Activated CD4-positive, alpha-beta T cell treated with anti-CD3 and anti-CD28 coated beads for 4 hours (primary cell): ENCODE results near the gene PHF21A.

Experiments used
- DNase-seq, 2 donors: peaks; one replicate each; pipeline ENCODE4 v3.0.0-alpha.2; 2020

PHF21A gene

DNA sequence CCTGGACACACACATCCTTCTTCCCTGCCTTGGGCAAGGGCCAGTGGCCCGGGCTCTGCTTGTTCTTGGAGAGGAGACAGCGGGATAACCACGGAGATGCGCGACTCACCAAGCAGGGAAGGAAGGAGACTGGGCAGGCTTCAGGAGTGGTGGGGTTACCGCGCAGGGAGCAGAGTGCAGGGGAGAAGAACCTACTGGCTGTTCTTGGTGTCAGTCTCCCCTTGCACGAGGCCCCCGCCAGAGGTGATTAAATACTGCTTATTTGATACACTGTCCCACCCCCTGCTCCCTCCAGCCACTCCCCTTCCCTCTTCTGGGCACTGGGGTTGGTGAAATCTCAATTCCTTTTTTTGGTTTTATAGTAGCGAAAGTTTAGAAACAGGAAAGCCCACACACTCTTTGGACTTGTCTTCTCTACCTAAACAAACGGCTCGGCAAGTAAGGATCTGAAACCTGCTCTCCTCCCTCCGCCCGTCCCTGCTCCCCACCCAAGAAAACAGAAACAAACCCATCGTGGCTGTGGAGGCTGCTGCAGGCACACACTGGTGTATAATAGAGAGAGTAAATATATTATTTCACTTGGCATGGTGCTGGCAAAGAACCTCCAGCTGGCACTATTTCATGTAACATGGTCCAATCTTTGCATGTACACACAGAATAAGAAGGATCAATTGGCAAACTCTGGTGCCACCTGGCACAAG, 188.0 kb downstream of the PHF21A start:
- no peak for DNase-seq

DNA sequence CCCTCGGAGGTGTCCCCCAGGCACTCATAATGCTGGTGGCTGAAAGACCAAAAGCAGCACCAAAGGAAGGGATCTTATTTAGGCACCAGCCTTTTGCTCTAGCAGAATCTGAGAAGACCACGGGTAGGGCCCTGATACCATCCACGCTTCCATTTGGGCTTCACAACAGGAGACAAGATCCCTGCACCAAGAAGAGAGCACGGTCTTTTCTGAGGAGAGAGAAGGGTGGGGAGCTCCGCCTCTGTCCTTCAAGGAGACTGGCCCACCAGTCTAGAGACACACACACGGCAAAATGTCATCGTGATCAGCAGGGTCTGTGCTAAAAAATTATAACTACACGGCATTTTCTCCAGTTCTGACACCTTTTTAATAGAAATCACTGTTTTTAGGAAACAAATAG, 189.0 kb downstream of the PHF21A start:
- DNase-seq: no peak

DNA sequence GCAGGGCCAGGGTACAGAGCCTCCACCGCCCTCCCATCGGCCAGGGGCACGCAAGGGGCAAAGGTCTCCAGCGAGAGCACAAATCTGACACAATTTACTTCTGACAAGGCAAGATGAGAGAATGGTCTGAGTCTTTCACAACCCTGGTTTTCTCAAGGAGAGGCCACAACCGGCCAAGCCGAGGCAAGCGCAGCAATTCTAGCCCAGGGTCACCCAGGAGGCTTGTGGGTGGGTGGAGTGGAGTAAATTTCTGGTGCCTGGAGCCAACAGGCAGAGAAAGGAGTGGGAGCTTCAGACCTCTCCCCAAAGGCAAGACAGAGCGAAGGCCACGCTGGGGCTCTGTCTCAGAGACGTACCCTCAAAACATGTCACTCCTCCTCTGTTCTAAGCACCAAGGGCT, 189.5 kb downstream of the PHF21A start:
- no peak for DNase-seq

DNA sequence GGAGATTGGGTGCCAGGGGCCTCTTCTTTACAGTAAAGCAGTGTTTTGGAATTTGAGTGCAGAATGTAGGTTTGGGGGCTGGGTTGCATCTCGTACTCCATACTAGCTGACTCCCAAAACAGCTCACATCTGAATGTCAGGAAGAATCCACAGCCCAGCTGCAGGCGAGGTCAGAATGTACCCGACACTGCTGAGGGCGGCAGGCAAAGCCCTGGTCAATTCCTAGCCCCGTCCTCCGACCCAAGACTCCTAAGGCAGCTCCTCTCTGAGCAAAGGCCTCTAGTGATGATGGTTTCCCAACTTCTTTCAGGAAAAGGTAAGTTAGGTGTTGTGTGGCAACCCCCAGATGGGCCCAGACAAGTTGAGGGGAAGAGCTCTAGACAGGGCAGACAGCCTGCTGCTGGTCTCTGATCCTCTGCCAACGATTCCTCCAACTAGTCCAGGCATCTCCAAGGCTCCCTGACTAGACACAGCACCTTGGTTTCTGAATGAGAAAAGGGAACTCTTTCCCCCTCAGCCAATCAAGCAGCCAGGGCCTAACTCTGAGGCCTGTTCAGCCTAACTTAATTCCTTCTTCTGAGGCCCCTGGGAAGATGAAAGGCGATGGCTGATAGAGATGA, 190.2 kb downstream of the PHF21A start:
- DNase-seq: no peak

DNA sequence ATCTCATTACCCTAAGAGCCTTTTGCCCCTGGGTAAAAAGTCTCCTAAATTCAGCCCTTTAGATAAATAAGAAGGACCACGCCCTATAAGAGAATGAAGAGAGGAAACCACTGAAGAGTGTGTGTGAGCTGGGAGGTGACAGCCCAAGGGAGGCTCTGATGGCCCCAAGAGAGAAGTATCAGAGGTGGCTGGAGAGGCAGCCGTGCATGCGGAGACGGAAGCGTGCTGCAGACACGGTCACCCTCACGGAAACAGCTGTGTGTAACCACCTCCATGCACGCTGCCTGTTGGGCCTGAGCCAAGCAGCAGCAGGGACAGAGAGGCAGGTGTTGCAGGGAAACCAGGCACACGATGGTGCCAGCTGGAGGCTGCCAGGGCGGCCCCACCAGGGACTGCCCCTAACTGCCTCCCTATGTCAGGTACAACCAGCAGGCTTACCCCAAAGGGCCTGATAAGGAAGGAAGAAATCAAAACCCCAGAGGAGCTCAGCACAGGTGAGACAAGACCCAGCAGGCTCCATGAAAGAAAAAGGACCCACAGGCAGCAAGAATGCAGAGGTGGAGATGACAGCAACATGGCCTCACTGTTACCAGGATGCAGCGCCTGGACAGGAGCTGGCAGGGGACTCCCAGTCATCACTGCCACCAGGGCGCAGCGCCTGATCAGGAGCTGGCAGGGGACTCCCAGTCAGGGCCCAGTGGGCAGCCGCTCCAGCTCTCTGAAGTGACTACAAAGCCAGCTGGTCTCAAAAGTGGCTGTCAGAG, 191.0 kb downstream of the PHF21A start:
- DNase-seq: no peak

DNA sequence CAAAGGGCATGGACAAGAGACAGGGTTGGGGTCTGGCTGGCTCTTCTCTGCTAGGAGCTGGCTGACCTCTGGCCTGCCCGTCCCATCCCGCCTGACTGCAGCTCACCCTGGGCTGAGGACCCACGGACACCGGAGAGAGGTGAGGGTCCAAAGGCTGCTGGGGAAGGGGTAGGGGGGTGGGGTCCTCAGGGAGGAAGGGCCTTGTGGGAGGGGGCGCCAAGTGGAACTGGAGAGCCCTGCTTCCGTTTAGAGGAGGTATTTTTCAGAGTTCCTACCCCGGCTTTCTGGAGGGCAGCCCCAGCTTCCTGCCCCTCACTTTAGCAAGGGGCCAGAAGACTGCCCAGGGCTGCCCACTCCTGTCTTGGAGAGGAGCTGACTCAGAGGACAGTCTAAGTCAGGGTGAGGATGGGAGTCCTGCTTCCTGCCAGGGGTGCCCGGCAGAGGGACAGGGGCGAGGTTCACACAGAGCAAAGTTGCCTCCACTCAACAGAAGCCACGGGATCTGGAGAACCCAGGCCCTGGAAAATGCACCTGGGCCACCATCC, 191.7 kb downstream of the PHF21A start:
- no peak for DNase-seq

DNA sequence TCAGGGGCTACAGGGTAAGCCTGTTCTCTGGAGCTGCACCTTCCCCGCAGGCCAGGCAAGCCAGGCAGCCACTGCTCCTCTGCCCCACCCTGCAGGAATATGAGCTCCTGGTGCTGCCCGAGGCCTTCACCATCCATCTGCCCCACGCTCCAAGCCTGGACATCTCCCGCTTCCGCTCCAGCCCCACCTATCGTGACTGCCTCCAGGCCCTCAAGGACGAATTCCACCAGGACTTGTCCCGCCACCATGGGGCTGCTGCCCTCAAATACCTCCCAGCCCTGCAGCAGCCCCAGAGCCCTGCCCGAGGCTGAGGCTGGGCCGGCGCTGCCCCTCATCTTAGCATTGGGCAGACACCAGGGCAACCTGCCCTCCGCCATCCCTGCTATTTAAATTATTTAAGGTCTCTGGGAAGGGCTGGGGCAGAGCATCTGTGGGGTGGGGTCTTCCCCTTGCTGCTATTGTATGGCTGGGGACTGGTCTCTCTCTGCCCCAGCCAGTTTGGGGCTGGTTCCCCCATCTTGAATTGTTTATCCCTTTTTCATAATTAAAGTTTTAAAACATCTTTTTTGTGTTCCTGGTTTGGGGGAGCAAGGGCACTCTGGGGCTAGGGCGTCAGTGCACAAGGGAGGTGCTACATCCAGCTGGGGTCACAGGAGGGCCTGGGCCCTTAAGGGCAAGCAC, 192.6 kb downstream of the PHF21A start:
- DNase-seq: no peak

DNA sequence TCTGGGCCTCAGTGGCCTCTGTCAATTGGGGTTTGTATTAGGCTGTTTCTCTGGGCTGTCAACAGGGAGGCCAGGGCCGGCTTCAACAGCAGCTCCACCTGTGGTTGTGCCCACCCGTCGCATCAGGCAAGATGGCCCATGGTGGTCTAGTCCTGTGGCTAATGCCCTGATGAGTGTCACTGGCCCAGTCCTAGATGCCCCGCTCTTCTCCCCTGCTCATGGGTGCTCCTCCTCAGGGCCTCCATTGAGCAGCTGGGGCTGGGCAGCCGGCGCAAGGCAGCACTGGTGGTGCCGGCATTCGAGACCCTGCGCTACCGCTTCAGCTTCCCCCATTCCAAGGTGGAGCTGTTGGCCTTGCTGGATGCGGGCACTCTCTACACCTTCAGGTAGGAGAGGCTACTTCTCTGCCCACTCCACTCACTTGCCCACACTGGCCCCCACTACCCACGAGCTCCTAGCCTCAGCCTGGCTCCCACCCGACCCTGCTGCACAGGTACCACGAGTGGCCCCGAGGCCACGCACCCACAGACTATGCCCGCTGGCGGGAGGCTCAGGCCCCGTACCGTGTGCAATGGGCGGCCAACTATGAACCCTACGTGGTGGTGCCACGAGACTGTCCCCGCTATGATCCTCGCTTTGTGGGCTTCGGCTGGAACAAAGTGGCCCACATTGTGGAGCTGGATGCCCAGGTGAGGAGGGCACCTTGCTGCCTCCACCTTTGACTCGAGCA, 193.4 kb downstream of the PHF21A start:
- no peak for DNase-seq

DNA sequence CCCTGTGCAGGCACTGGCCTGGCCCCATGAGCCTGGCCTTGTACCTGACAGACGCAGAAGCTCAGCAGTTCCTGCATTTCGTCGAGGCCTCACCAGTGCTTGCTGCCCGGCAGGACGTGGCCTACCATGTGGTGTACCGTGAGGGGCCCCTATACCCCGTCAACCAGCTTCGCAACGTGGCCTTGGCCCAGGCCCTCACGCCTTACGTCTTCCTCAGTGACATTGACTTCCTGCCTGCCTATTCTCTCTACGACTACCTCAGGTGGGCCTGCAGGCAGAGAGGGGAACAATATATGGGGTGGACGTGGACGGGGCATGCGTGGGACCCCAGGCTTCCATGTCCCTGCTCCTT, 193.9 kb downstream of the PHF21A start:
- DNase-seq: no peak

DNA sequence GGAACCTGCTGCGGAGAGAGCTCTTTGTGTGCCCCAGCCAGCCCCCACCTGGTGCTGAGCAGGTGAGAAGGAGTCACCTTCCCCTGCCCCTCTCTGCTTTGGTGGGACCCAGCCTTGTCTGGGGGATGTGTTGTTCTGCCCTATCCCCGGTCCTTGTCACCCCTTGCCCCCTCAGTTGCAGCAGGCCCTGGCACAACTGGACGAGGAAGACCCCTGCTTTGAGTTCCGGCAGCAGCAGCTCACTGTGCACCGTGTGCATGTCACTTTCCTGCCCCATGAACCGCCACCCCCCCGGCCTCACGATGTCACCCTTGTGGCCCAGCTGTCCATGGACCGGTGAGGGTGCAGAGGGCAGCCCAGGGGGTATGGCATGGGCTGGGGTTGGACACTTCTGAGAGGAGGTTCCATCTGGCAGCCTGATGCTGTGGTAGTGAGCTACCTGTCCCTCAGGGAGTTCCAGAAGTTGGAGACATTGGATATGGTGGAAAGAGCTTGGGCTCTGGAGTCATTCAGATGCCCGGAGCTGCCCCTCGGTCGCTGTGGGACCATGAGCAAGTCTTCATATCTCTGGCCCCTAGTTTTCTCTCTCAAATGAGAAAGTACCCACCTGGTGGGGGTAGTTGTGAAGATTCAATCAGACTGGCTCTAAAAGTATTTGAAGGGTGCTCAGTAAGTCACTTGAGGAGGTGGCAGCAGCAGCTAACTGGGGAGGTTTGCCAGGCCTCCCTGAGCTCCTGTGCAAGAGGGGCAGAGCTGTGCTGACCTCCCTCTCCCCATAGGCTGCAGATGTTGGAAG, 194.5 kb downstream of the PHF21A start:
- no peak for DNase-seq

DNA sequence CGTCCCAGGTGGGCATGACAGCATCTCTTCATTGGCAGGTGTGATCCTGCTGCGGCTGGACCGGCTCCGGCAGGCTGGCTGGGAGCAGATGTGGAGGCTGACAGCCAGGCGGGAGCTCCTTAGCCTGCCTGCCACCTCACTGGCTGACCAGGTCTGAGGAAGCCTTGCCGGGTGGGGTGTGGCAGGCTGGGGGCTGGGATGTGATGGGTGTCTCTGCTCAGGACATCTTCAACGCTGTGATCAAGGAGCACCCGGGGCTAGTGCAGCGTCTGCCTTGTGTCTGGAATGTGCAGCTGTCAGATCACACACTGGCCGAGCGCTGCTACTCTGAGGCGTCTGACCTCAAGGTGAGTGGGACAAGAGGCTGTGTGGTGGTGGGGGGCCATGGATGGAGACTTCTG, 195.3 kb downstream of the PHF21A start:
- DNase-seq: no peak

DNA sequence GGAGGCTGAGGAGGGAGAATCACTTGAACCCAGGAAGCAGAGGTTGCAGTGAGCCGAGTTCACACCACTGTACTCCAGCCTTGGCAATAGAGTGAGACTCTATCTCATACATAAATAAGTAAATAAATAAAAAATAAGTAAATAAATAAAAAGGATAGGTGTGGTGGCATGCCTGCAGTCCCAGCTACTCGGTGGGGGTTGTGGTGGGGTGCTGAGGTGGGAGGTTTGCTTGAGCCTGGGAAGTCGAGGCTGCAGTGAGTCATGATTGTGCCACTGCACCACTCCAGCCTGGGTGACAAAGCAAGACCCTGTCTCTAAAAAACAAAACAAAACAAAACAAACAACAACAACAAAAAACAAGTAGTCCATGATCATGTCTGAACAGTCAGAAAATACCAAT, 195.7 kb downstream of the PHF21A start:
- DNase-seq: no peak

DNA sequence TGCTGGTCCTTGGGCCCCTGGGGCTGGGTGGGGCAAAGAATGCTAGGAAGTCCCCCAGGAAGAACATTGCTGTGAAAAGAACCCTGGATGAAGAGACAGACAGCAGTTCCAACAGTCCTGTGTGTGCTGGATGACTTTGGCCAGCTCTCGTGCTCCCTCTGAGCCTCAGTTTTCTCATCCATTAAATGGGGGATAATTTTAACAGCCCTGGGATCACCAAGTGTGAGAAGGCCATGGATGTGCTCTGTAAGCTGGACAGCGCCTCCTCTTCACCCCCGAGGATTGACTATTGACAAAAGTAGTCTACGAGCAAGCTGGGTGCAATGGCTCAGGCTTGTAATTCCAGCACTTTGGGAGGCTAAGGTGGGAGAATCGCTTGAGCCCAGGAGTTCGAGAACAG, 196.3 kb downstream of the PHF21A start:
- no peak for DNase-seq

DNA sequence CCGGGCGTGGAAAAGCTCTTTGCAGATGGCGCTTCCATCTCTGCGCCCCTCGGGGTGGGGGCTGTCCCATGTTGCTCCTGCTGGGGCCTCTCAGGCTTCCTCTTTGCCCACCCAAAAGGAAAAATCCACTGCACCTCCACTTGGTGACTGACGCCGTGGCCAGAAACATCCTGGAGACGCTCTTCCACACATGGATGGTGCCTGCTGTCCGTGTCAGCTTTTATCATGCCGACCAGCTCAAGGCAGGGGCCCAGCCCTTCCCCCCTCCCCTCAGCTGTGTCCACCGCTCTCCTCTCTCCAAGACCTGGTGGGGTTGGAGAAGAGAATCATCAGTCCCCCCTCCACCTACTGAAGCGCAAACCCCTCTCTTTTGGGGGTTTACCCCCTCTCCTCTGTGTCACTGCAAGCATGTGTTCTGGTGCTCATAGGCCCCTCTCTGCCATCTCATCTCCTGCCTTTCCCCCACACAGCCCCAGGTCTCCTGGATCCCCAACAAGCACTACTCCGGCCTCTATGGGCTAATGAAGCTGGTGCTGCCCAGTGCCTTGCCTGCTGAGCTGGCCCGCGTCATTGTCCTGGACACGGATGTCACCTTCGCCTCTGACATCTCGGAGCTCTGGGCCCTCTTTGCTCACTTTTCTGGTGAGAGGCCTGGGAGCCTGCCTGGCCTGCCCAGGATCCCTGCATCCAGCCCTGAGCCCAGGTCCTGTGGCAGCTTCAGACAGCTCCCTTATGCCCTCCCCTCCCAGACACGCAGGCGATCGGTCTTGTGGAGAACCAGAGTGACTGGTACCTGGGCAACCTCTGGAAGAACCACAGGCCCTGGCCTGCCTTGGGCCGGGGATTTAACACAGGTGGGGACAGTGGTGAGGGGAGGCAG, 197.0 kb downstream of the PHF21A start:
- DNase-seq: peak in 1 of 2 donors; percentile 0

DNA sequence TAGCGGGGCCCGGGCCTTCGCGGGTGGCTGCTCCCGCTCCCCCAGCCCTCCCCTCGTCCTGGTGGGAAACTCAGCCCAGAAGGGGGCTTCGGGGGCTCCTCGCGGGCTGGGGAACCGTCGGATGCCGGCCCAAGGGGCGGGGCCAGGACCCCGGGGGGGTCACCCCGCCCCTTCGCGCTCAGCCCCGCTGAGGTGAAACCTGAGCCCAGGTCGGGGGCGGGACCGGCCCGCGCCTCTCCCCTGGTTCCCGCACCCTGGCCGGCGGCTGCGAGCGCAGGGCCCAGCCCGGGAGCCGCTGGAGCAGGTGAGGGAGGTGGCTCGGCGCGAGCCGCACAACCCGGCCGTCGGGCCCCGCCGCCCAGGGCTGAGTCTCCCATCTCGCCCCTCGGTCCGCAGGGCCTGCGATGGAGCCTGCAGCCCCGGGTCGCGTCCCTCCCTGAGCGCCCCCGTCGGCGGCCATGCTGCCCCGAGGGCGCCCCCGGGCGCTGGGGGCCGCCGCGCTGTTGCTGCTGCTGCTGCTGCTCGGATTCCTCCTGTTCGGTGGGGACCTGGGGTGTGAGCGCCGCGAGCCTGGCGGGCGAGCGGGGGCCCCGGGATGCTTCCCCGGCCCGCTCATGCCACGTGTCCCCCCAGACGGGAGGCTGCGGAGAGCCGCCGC, 198.7 kb downstream of the PHF21A start, which contains the start of gene LARGE2:
LARGE2 (plus strand) TSS at position 232 of the 658 bp plus-strand sequence; CDS start at position 459, 227 bp downstream.
- DNase-seq: peak in 1 of 2 donors; percentile 26

DNA sequence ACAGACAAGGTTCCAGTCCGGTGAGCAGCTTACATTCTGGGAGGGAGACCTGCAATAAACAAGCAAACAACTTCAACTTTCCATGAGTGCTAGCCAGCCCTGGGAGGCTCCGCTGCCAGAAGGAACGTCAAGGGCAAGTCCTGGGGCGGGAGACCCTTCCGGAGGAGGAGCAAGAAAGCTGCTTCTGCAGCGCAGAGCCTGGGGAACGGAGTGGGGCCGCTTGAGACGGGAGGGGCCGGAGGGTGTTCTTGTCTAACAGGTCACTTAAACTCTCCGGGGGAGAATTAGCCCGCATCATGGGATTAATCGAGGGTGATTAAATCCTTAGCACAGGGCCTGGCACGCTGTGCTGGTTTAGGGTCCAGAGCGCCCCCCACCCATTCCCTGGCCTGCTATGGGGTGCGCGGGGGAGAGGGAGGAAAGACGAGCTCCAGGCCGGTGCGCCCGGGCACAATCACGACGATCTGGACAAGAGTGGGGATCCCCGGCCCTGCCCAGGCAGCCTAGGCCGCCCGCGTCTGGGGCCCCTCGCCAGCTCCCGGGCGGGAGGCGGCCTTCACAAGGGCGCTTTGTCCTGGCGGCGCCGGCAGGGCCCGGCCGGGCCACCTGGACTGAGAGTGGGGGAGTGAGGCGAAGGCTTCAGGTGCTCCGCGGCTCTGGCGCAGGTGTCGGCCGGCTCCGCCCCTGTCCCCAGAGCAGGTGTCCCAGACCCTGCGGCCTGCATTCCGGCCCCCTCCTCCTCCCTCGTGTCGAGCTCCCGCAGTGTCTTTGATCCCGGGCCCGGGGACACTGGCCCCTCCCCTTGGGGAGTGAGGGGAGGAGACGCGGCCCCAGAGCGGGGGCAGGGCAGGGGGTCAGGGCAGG, 199.5 kb downstream of the PHF21A start:
- DNase-seq: no peak

DNA sequence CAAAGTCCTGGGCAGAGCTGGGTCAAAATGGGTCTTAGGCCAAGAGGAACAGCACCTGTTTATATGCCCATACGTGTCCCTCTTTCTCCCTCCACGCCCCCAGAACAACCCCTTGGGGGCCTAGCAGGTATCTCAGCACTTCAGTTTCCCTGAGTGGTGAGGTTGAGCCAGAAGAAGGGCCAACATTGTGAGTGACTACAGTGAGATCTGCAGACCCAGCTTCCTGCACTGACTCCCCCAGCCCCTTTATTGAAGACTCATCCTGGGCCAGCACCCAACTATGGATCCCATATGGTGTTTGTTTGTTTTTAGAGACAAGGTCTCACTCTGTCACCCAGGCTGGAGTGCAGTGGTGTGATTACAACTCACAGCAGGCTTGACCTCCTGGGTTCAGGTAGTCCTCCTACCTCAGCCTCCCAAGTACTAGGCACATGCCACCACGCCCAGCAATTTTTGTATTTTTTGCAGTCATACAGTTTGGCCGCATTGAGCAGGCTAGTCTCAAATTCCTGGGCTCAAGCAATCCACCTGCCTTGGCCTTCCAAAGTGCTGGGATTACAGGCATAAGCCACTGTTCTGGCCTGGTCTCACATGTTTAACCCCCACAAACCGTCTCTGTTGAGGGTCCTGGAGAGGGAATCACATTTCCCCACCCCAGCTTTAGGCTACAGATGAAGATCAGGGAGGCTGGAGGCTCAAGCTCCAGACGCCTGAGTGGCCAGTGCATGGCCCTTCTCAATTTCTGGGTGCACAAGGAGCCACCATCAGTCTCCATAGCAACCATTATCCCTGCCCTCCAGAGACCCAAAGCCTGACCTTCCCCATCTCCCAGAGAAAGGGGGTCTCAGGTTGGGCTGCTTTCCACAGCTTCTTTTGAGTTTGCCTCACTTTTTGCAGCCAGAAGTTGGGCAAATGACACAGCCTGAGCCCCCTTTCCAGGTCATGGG, 200.4 kb downstream of the PHF21A start:
- DNase-seq: no peak
